HG03354 (cell line): ENCODE results near the gene SLC7A8.
"Not testable (repeated sequence)": the region's sequence is repeated elsewhere in the genome, so short reads cannot be mapped to it uniquely, and the experiment has no call there.

Source experiments
- ATAC-seq: cut with Tn5 transposase; IDR thresholded peaks from one replicate; pipeline ENCODE4 v1.9.1; 2021; ENCODE audit warnings: mild to moderate bottlenecking; ENCODE audit not compliant: unreplicated experiment, poor library complexity, severe bottlenecking

Gene SLC7A8

GRCh38 chr14:23183479-23183878 is at the start of gene SLC7A8:
Gene SLC7A8, minus strand, starts transcription at chr14:23183660. Its CDS starts 746 bp downstream, at chr14:23182914.
- ATAC-seq: no peak

GRCh38 chr14:23232241-23232808 is 48.9 kb upstream of the SLC7A8 start:
- ATAC-seq: not testable (repeated sequence)

GRCh38 chr14:23228812-23229211 is 45.4 kb upstream of the SLC7A8 start:
- ATAC-seq: no peak

- no peak for ATAC-seq
Observed at GRCh38 chr14:23227566-23227965, 44.1 kb upstream of the SLC7A8 start.

- ATAC-seq: not testable (repeated sequence)
Observed at GRCh38 chr14:23224958-23225357, 41.5 kb upstream of the SLC7A8 start.

GRCh38 chr14:23219075-23219474 is 35.6 kb upstream of the SLC7A8 start:
- ATAC-seq: no peak

GRCh38 chr14:23217032-23218020 is 33.9 kb upstream of the SLC7A8 start:
- no peak for ATAC-seq

- ATAC-seq: no peak
Observed at GRCh38 chr14:23215421-23215820, 32.0 kb upstream of the SLC7A8 start.

- no peak for ATAC-seq
Observed at GRCh38 chr14:23209651-23210423, 26.4 kb upstream of the SLC7A8 start.

- no peak for ATAC-seq
Observed at GRCh38 chr14:23208324-23208723, 24.9 kb upstream of the SLC7A8 start.

- no peak for ATAC-seq
Observed at GRCh38 chr14:23207146-23207540, 23.7 kb upstream of the SLC7A8 start.

- no peak for ATAC-seq
Observed at GRCh38 chr14:23206422-23207145, 23.1 kb upstream of the SLC7A8 start.

- no peak for ATAC-seq
Observed at GRCh38 chr14:23202001-23202400, 18.5 kb upstream of the SLC7A8 start.

- not testable (repeated sequence) for ATAC-seq
Observed at GRCh38 chr14:23199141-23199540, 15.7 kb upstream of the SLC7A8 start.

- ATAC-seq: not testable (repeated sequence)
Observed at GRCh38 chr14:23196487-23196886, 13.0 kb upstream of the SLC7A8 start.

- ATAC-seq: no peak
Observed at GRCh38 chr14:23195552-23196101, 12.2 kb upstream of the SLC7A8 start.

- no peak for ATAC-seq
Observed at GRCh38 chr14:23193432-23193831, 10.0 kb upstream of the SLC7A8 start.

GRCh38 chr14:23187925-23188324 is 4.5 kb upstream of the SLC7A8 start:
- ATAC-seq: no peak

GRCh38 chr14:23186913-23187654 is 3.6 kb upstream of the SLC7A8 start:
- no peak for ATAC-seq
